Measurements from ENCODE around the gene EMP2. TPM values are rescaled to one million over a fixed set of nuclear protein-coding genes. Genes with fewer than 3 reads are reported as not detected.

Gene EMP2
- total RNA-seq, 1 experiment from 2014 or later, result 14.4 TPM

DNA sequence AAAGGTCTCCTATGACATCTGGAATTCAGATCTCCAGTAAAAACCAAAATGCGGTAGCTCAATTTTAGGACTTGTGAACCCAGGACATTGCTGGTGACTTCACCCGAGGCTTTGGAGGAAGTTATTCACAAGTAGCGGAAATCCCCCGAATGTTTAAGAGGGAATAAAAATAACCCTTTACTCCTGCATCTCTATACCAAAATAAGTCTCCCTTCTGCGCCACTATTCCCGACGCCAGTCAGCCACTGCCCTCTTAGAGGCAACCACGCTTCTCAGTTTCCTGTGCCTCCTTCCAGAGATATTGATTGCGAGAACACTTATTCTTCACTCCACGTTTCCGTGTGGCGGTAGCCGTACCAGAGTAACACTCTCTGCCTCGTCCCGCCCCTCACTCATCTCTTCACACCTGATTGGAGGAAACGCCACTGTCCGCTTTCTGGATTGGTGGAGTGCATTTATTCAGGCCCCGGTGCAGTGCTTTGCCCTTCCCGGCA lies 27.4 kb downstream of the EMP2 start:
- no peaks in the 10 kb centered on the region for H3K79me1 ChIP-seq (ENCODE audit: insufficient read depth, low read depth, low read length, poor library complexity, severe bottlenecking)
- Mint-ChIP-seq H3K4me3 (no peak overlapping the region), H3K9me3 (peaks cover 14 to 17% of the 10 kb centered on the region in 2 experiments), H3K4me1 (peaks cover 4 to 11% of the 10 kb centered on the region in 2 experiments; a peak in 3 of 4 replicates), H3K36me3 (ENCODE audit: insufficient read depth in 1 of 3, low read depth in 3 of 3) (peaks cover 12 to 16% (median 15%) of the 10 kb centered on the region in 3 experiments), H3K27ac (no peak overlapping the region; a peak in 1 of 7 replicates), H3K27me3 (ENCODE audit: low read depth) (no peaks in the 10 kb centered on the region)
- H2BK20ac ChIP-seq (ENCODE audit: low read depth, low read length, poor library complexity, severe bottlenecking), result no peak overlapping the region
- no peak overlapping the region for H4K5ac ChIP-seq (ENCODE audit: insufficient read length, low read depth, low read length)
- no peak overlapping the region for H3T11ph ChIP-seq (ENCODE audit: low read length)
- no peak overlapping the region for H2BK5ac ChIP-seq (ENCODE audit: insufficient read length, low read length)
- no peak overlapping the region for H3K18ac ChIP-seq (ENCODE audit: insufficient read length, low read depth, low read length)
- no peak overlapping the region for H3K56ac ChIP-seq (ENCODE audit: insufficient read length, low read depth, low read length)
- H3K14ac ChIP-seq (ENCODE audit: insufficient read depth, low read length), result no peak overlapping the region
- no peaks in the 10 kb centered on the region for H3K79me2 ChIP-seq (ENCODE audit: insufficient read depth, low read length)
- no peak overlapping the region for H3K27ac ChIP-seq (ENCODE audit: insufficient read length, low read depth, low read length)
- no peak overlapping the region for H3K9ac ChIP-seq (ENCODE audit: extremely low read depth, insufficient read length, low read length)
- WGBS (ENCODE audit: extremely low coverage, insufficient read length, low lambda C conversion rate), result no CpG with 5 or more reads among the region's 19 CpGs
- no peak overlapping the region for H4K91ac ChIP-seq (ENCODE audit: insufficient read length, low read depth, low read length)
- TF ChIP-seq, protein P1, sequence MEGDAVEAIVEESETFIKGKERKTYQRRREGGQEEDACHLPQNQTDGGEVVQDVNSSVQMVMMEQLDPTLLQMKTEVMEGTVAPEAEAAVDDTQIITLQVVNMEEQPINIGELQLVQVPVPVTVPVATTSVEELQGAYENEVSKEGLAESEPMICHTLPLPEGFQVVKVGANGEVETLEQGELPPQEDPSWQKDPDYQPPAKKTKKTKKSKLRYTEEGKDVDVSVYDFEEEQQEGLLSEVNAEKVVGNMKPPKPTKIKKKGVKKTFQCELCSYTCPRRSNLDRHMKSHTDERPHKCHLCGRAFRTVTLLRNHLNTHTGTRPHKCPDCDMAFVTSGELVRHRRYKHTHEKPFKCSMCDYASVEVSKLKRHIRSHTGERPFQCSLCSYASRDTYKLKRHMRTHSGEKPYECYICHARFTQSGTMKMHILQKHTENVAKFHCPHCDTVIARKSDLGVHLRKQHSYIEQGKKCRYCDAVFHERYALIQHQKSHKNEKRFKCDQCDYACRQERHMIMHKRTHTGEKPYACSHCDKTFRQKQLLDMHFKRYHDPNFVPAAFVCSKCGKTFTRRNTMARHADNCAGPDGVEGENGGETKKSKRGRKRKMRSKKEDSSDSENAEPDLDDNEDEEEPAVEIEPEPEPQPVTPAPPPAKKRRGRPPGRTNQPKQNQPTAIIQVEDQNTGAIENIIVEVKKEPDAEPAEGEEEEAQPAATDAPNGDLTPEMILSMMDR (conservative IDR thresholded peaks at IDR 0.05), result no peak
- no peak overlapping the region for H2AFZ ChIP-seq (ENCODE audit: low read length)
- H4K20me1 ChIP-seq (ENCODE audit: control insufficient read depth, insufficient read depth, insufficient read length), result no peaks in the 10 kb centered on the region
- no peak overlapping the region for H3K4me2 ChIP-seq (ENCODE audit: insufficient read depth, insufficient read length, low read length)
- H3K23me2 ChIP-seq (ENCODE audit: insufficient read length, low read depth, low read length, poor library complexity, severe bottlenecking), result no peaks in the 10 kb centered on the region
- H2BK12ac ChIP-seq (ENCODE audit: insufficient read length, low read depth, low read length), result no peak overlapping the region
- no peaks in the 10 kb centered on the region for H3K4me1 ChIP-seq (ENCODE audit: insufficient read depth, low read length)
- no peak overlapping the region for H2AK5ac ChIP-seq (ENCODE audit: insufficient read length, low read length)
- H3K27me3 ChIP-seq (ENCODE audit: insufficient read depth, low read length), result no peaks in the 10 kb centered on the region
- H2BK15ac ChIP-seq (ENCODE audit: low read depth, low read length), result no peak overlapping the region
- DNase-seq, result peak; percentile 84
- no peak overlapping the region for H4K8ac ChIP-seq (replicated peaks; ENCODE audit: insufficient read length, low read depth, low read length)
- no peak overlapping the region for H3K23ac ChIP-seq (ENCODE audit: insufficient read length, low read depth, low read length)
- no peak overlapping the region for H3K4ac ChIP-seq (ENCODE audit: low read depth, low read length)
- peaks cover 10% of the 10 kb centered on the region for H3K9me3 ChIP-seq (ENCODE audit: control insufficient read depth, low read depth, low read length)
- no peak overlapping the region for H2BK120ac ChIP-seq (ENCODE audit: low read depth, low read length, poor library complexity, severe bottlenecking)

Data from H9 (cell line).